HEK293 (cell line): ENCODE results near the gene DOCK9.

Experiments
- CTCF ChIA-PET: fragments of 350-600 bp; formaldehyde crosslinking; extraction: SDS; loops from one replicate; lab custom pipeline; 2021; ENCODE audit warnings: antibody characterized with exemption; lab: Yijun Ruan, JAX
- POLR2A ChIA-PET: fragments of 300-600 bp; formaldehyde crosslinking; extraction: SDS; loops from one replicate; lab custom pipeline; 2020; ENCODE audit warnings: antibody characterized with exemption, inconsistent platforms; lab: Yijun Ruan, JAX
- H3K27ac ChIP-seq: fragments of 200-500 bp; sonication (Bioruptor generic); 2 replicates; pipeline ENCODE4 v1.5.1; 2014; ENCODE audit warnings: low read depth, low read length, control low read depth, inconsistent platforms; ENCODE audit errors: extremely low read depth
- H3K36me3 ChIP-seq, 2 experiments: fragments of 200-500 bp in 1 of 2; sonication (Bioruptor generic) in 1 of 2; 1 replicate in 1 of 2; 2 replicates in 1 of 2; pipeline ENCODE4 v1.5.1; 2014 to 2017; ENCODE audit warnings: inconsistent platforms in 2 of 2, low read length in 2 of 2; ENCODE audit not compliant: control insufficient read depth in 2 of 2, insufficient read depth in 1 of 2
- H3K4me1 ChIP-seq: fragments of 200-500 bp; sonication (Bioruptor generic); 2 replicates; pipeline ENCODE4 v1.5.1; 2014; ENCODE audit warnings: mild to moderate bottlenecking, low read length, inconsistent platforms; ENCODE audit not compliant: control insufficient read depth, insufficient read depth
- H3K4me3 ChIP-seq: 2 replicates; pipeline ENCODE4 v1.5.1; 2011; ENCODE audit warnings: low read depth, mild to moderate bottlenecking, control low read depth, low read length, moderate library complexity
- H3K9me3 ChIP-seq: fragments of 200-500 bp; sonication (Bioruptor generic); 2 replicates; pipeline ENCODE4 v1.5.1; 2014; ENCODE audit warnings: low read depth, low read length, inconsistent platforms; ENCODE audit not compliant: control insufficient read depth, insufficient read depth
- MYNN ChIP-seq: fragments of 450-650 bp; formaldehyde crosslinking; IDR thresholded peaks from 2 replicates; pipeline ENCODE4 v1.5.1; 2016; ENCODE audit warnings: missing biosample characterization, missing genetic modification characterization, borderline replicate concordance
- MZF1 ChIP-seq: fragments of 450-650 bp; formaldehyde crosslinking; IDR thresholded peaks from 2 replicates; pipeline ENCODE4 v1.5.1; 2017; ENCODE audit warnings: missing biosample characterization, missing genetic modification characterization, borderline replicate concordance
- OVOL3 ChIP-seq: fragments of 450-650 bp; formaldehyde crosslinking; IDR thresholded peaks from 2 replicates; pipeline ENCODE4 v1.5.1; 2016; ENCODE audit warnings: missing biosample characterization, missing genetic modification characterization
- SP2 ChIP-seq: fragments of 450-650 bp; formaldehyde crosslinking; IDR thresholded peaks from 2 replicates; pipeline ENCODE4 v1.5.1; 2016; ENCODE audit warnings: missing biosample characterization, missing genetic modification characterization
- SP3 ChIP-seq: fragments of 450-650 bp; formaldehyde crosslinking; IDR thresholded peaks from 2 replicates; pipeline ENCODE4 v1.5.1; 2016; ENCODE audit warnings: missing biosample characterization, missing genetic modification characterization
- ZBTB21 ChIP-seq: fragments of 450-650 bp; formaldehyde crosslinking; IDR thresholded peaks from 2 replicates; pipeline ENCODE4 v1.5.1; 2017; ENCODE audit warnings: missing biosample characterization, missing genetic modification characterization
- ZEB2 ChIP-seq: fragments of 450-650 bp; formaldehyde crosslinking; IDR thresholded peaks from 2 replicates; pipeline ENCODE4 v1.5.1; 2016; ENCODE audit warnings: missing biosample characterization, missing genetic modification characterization
- ZNF121 ChIP-seq: fragments of 450-650 bp; formaldehyde crosslinking; IDR thresholded peaks from 2 replicates; pipeline ENCODE4 v1.5.1; 2016; ENCODE audit warnings: missing biosample characterization, missing genetic modification characterization
- ZNF132 ChIP-seq: fragments of 450-650 bp; formaldehyde crosslinking; IDR thresholded peaks from 2 replicates; pipeline ENCODE4 v1.5.1; 2017; ENCODE audit warnings: missing biosample characterization, missing genetic modification characterization, borderline replicate concordance
- ZNF214 ChIP-seq: fragments of 450-650 bp; formaldehyde crosslinking; IDR thresholded peaks from 2 replicates; pipeline ENCODE4 v1.5.1; 2017; ENCODE audit warnings: missing biosample characterization, mild to moderate bottlenecking, missing genetic modification characterization, borderline replicate concordance
- ZNF416 ChIP-seq: fragments of 450-650 bp; formaldehyde crosslinking; IDR thresholded peaks from 2 replicates; pipeline ENCODE4 v1.5.1; 2016; ENCODE audit warnings: missing biosample characterization, missing genetic modification characterization
- ZNF449 ChIP-seq: fragments of 450-650 bp; formaldehyde crosslinking; IDR thresholded peaks from 2 replicates; pipeline ENCODE4 v1.5.1; 2017; ENCODE audit warnings: missing biosample characterization, mild to moderate bottlenecking, missing genetic modification characterization, moderate library complexity
- ZNF580 ChIP-seq: fragments of 450-650 bp; formaldehyde crosslinking; IDR thresholded peaks from 2 replicates; pipeline ENCODE4 v1.5.1; 2016; ENCODE audit warnings: missing biosample characterization, missing genetic modification characterization
- ZNF629 ChIP-seq: fragments of 450-650 bp; formaldehyde crosslinking; IDR thresholded peaks from 2 replicates; pipeline ENCODE4 v1.5.1; 2017; ENCODE audit warnings: missing biosample characterization, missing genetic modification characterization
- ZNF664 ChIP-seq: fragments of 450-650 bp; formaldehyde crosslinking; IDR thresholded peaks from 2 replicates; pipeline ENCODE4 v1.5.1; 2016; ENCODE audit warnings: missing biosample characterization, missing genetic modification characterization
- ZNF76 ChIP-seq: fragments of 450-650 bp; formaldehyde crosslinking; IDR thresholded peaks from 2 replicates; pipeline ENCODE4; 2016; ENCODE audit warnings: low read depth, missing biosample characterization, missing genetic modification characterization, borderline replicate concordance
- ZXDB ChIP-seq: fragments of 450-650 bp; formaldehyde crosslinking; IDR thresholded peaks from 2 replicates; pipeline ENCODE4 v1.5.1; 2016; ENCODE audit warnings: missing biosample characterization, missing genetic modification characterization
- TF ChIP-seq, protein P1 (sequence below): fragments of 450-650 bp; formaldehyde crosslinking; IDR thresholded peaks from 2 replicates; pipeline ENCODE4 v1.5.1; 2016; ENCODE audit warnings: missing biosample characterization, missing genetic modification characterization
- TF ChIP-seq, protein P2 (sequence below): fragments of 450-650 bp; formaldehyde crosslinking; IDR thresholded peaks from 2 replicates; pipeline ENCODE4 v1.5.1; 2016; ENCODE audit warnings: missing biosample characterization, missing genetic modification characterization
- TF ChIP-seq, protein P3 (sequence below): fragments of 450-650 bp; formaldehyde crosslinking; IDR thresholded peaks from 2 replicates; pipeline ENCODE4 v1.5.1; 2016; ENCODE audit warnings: missing biosample characterization, missing genetic modification characterization
- TF ChIP-seq, protein P4 (sequence below): fragments of 450-650 bp; formaldehyde crosslinking; IDR thresholded peaks from 2 replicates; pipeline ENCODE4 v1.5.1; 2016; ENCODE audit warnings: missing biosample characterization, missing genetic modification characterization
- TF ChIP-seq, protein P5 (sequence below): fragments of 450-650 bp; formaldehyde crosslinking; IDR thresholded peaks from 2 replicates; pipeline ENCODE4 v1.5.1; 2016; ENCODE audit warnings: missing biosample characterization, missing genetic modification characterization

DOCK9 gene

GRCh38 chr13:98950705-98951104, 27.2 kb downstream of the DOCK9 start:
- no peaks in the 10 kb centered on the region for H3K9me3 ChIP-seq
- H3K4me1 ChIP-seq: peaks cover 6% of the 10 kb centered on the region; the same call in 1 of the 2 replicates
- CTCF ChIA-PET: no interaction called here
- no peak overlapping the region for H3K4me3 ChIP-seq
- TF ChIP-seq ZBTB21 (tag by site-specific recombination) (no peak), ZNF449 (no peak), ZXDB (no peak), ZNF214 (tag by site-specific recombination) (no peak)
- TF ChIP-seq, protein P1, sequence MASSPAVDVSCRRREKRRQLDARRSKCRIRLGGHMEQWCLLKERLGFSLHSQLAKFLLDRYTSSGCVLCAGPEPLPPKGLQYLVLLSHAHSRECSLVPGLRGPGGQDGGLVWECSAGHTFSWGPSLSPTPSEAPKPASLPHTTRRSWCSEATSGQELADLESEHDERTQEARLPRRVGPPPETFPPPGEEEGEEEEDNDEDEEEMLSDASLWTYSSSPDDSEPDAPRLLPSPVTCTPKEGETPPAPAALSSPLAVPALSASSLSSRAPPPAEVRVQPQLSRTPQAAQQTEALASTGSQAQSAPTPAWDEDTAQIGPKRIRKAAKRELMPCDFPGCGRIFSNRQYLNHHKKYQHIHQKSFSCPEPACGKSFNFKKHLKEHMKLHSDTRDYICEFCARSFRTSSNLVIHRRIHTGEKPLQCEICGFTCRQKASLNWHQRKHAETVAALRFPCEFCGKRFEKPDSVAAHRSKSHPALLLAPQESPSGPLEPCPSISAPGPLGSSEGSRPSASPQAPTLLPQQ (tag by site-specific recombination): no peak
- TF ChIP-seq, protein P2, sequence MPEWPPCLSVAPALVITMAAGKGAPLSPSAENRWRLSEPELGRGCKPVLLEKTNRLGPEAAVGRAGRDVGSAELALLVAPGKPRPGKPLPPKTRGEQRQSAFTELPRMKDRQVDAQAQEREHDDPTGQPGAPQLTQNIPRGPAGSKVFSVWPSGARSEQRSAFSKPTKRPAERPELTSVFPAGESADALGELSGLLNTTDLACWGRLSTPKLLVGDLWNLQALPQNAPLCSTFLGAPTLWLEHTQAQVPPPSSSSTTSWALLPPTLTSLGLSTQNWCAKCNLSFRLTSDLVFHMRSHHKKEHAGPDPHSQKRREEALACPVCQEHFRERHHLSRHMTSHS (tag by site-specific recombination): no peak
- POLR2A ChIA-PET: no interaction called here
- H3K36me3 ChIP-seq: no peaks in the 10 kb centered on the region
- no peak overlapping the region for H3K27ac ChIP-seq

- Histone ChIP-seq H3K27ac (no peak overlapping the region), H3K4me1 (peaks cover 6% of the 10 kb centered on the region; the same call in 1 of the 2 replicates), H3K36me3 (no peaks in the 10 kb centered on the region), H3K9me3 (no peaks in the 10 kb centered on the region), H3K4me3 (no peak overlapping the region)
- POLR2A ChIA-PET: no interaction called here
- CTCF ChIA-PET: interaction anchor here (0.7 kb wide), 1 partner anchor 1282 kb away, joined by 3 read pairs; no protein-coding TSS in a partner anchor
- TF ChIP-seq ZNF664 (tag by site-specific recombination) (no peak), ZNF121 (tag by site-specific recombination) (no peak), MYNN (tag by site-specific recombination) (no peak), ZNF76 (tag by site-specific recombination) (no peak), MZF1 (tag by site-specific recombination) (no peak), ZNF580 (no peak), SP3 (tag by site-specific recombination) (no peak), ZNF416 (tag by site-specific recombination) (no peak), SP2 (tag by site-specific recombination) (no peak), OVOL3 (tag by site-specific recombination) (no peak), ZEB2 (tag by site-specific recombination) (no peak), ZNF132 (tag by site-specific recombination) (no peak), ZNF629 (tag by site-specific recombination) (no peak)
- TF ChIP-seq, protein P3, sequence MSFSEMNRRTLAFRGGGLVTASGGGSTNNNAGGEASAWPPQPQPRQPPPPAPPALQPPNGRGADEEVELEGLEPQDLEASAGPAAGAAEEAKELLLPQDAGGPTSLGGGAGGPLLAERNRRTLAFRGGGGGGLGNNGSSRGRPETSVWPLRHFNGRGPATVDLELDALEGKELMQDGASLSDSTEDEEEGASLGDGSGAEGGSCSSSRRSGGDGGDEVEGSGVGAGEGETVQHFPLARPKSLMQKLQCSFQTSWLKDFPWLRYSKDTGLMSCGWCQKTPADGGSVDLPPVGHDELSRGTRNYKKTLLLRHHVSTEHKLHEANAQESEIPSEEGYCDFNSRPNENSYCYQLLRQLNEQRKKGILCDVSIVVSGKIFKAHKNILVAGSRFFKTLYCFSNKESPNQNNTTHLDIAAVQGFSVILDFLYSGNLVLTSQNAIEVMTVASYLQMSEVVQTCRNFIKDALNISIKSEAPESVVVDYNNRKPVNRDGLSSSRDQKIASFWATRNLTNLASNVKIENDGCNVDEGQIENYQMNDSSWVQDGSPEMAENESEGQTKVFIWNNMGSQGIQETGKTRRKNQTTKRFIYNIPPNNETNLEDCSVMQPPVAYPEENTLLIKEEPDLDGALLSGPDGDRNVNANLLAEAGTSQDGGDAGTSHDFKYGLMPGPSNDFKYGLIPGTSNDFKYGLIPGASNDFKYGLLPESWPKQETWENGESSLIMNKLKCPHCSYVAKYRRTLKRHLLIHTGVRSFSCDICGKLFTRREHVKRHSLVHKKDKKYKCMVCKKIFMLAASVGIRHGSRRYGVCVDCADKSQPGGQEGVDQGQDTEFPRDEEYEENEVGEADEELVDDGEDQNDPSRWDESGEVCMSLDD (tag by site-specific recombination): no peak
- TF ChIP-seq, protein P4, sequence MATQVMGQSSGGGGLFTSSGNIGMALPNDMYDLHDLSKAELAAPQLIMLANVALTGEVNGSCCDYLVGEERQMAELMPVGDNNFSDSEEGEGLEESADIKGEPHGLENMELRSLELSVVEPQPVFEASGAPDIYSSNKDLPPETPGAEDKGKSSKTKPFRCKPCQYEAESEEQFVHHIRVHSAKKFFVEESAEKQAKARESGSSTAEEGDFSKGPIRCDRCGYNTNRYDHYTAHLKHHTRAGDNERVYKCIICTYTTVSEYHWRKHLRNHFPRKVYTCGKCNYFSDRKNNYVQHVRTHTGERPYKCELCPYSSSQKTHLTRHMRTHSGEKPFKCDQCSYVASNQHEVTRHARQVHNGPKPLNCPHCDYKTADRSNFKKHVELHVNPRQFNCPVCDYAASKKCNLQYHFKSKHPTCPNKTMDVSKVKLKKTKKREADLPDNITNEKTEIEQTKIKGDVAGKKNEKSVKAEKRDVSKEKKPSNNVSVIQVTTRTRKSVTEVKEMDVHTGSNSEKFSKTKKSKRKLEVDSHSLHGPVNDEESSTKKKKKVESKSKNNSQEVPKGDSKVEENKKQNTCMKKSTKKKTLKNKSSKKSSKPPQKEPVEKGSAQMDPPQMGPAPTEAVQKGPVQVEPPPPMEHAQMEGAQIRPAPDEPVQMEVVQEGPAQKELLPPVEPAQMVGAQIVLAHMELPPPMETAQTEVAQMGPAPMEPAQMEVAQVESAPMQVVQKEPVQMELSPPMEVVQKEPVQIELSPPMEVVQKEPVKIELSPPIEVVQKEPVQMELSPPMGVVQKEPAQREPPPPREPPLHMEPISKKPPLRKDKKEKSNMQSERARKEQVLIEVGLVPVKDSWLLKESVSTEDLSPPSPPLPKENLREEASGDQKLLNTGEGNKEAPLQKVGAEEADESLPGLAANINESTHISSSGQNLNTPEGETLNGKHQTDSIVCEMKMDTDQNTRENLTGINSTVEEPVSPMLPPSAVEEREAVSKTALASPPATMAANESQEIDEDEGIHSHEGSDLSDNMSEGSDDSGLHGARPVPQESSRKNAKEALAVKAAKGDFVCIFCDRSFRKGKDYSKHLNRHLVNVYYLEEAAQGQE (tag by site-specific recombination): no peak
- TF ChIP-seq, protein P5, sequence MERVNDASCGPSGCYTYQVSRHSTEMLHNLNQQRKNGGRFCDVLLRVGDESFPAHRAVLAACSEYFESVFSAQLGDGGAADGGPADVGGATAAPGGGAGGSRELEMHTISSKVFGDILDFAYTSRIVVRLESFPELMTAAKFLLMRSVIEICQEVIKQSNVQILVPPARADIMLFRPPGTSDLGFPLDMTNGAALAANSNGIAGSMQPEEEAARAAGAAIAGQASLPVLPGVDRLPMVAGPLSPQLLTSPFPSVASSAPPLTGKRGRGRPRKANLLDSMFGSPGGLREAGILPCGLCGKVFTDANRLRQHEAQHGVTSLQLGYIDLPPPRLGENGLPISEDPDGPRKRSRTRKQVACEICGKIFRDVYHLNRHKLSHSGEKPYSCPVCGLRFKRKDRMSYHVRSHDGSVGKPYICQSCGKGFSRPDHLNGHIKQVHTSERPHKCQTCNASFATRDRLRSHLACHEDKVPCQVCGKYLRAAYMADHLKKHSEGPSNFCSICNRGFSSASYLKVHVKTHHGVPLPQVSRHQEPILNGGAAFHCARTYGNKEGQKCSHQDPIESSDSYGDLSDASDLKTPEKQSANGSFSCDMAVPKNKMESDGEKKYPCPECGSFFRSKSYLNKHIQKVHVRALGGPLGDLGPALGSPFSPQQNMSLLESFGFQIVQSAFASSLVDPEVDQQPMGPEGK (tag by site-specific recombination): no peak
Measured at GRCh38 chr13:98947925-98948324, 29.9 kb downstream of the DOCK9 start.
